CD4-positive, alpha-beta T cell treated with Interleukin-1 beta for 1 hour (primary cell): ENCODE results near the gene ARHGEF28.
A peak's percentile ranks its signal among the peaks of the same experiment; 100 is the strongest.

Experiments
- DNase-seq, 2 donors: peaks; one replicate each; pipeline ENCODE4 v3.0.0-alpha.2; 2020 to 2022

The ARHGEF28 gene

GRCh38 chr5:73865315-73865714, 239.3 kb downstream of the ARHGEF28 start:
- no peak for DNase-seq

- DNase-seq = no peak
These were observed 241.6 kb downstream of the ARHGEF28 start for GRCh38 chr5:73867345-73868335.

GRCh38 chr5:73883646-73884045, 257.6 kb downstream of the ARHGEF28 start:
- DNase-seq = no peak

GRCh38 chr5:73887688-73888087, 261.7 kb downstream of the ARHGEF28 start:
- DNase-seq = no peak

- DNase-seq = no peak
These were observed 264.6 kb downstream of the ARHGEF28 start for GRCh38 chr5:73890569-73890968.

GRCh38 chr5:73892218-73892617, 266.2 kb downstream of the ARHGEF28 start:
- DNase-seq = no peak

- DNase-seq = no peak
These were observed 266.8 kb downstream of the ARHGEF28 start for GRCh38 chr5:73892806-73893205.

GRCh38 chr5:73893813-73894212, 267.8 kb downstream of the ARHGEF28 start:
- DNase-seq = no peak

- no peak for DNase-seq
These were observed 268.9 kb downstream of the ARHGEF28 start for GRCh38 chr5:73894860-73895259.

GRCh38 chr5:73895471-73895870, 269.5 kb downstream of the ARHGEF28 start:
- no peak for DNase-seq

GRCh38 chr5:73896097-73896496, 270.1 kb downstream of the ARHGEF28 start:
- no peak for DNase-seq

- no peak for DNase-seq
These were observed 270.7 kb downstream of the ARHGEF28 start for GRCh38 chr5:73896668-73897067.

- DNase-seq = no peak
These were observed 271.9 kb downstream of the ARHGEF28 start for GRCh38 chr5:73897893-73898292.

- DNase-seq = no peak
These were observed 273.1 kb downstream of the ARHGEF28 start for GRCh38 chr5:73899055-73899454.

- DNase-seq = no peak
These were observed 273.9 kb downstream of the ARHGEF28 start for GRCh38 chr5:73899916-73900315.

- DNase-seq = no peak
These were observed 274.6 kb downstream of the ARHGEF28 start for GRCh38 chr5:73900566-73900965.

GRCh38 chr5:73901043-73901442, 275.0 kb downstream of the ARHGEF28 start:
- DNase-seq = no peak

- no peak for DNase-seq
These were observed 275.5 kb downstream of the ARHGEF28 start for GRCh38 chr5:73901455-73901854.

GRCh38 chr5:73902327-73903051, 276.5 kb downstream of the ARHGEF28 start:
- DNase-seq = peak; percentile 4 to 53

- DNase-seq = no peak
These were observed 277.2 kb downstream of the ARHGEF28 start for GRCh38 chr5:73903169-73903568.

- DNase-seq = no peak
These were observed 280.3 kb downstream of the ARHGEF28 start for GRCh38 chr5:73906277-73906676.

GRCh38 chr5:73907164-73907563, 281.2 kb downstream of the ARHGEF28 start:
- no peak for DNase-seq

- DNase-seq = no peak
These were observed 282.4 kb downstream of the ARHGEF28 start for GRCh38 chr5:73908395-73908794.

GRCh38 chr5:73908846-73909245, 282.9 kb downstream of the ARHGEF28 start:
- DNase-seq = no peak
